OCI-LY7 (cell line): Measurements from ENCODE around the gene HMGA1. TPM values are rescaled to one million over a fixed set of nuclear protein-coding genes. Genes with fewer than 3 reads are reported as not detected.

Experiments
- BruUV-seq: library from RNA; stranded (reverse); fragments of 400-500 nt; replicated peaks from 2 replicates; lab custom pipeline; 2021; lab: Mats Ljungman, UMichigan
- CTCF ChIA-PET: fragments of 300-600 bp; sonication (Branson Sonifier 250); formaldehyde crosslinking; loops from one replicate; lab custom pipeline; 2022; ENCODE audit warnings: antibody characterized with exemption; ENCODE audit not compliant: unreplicated experiment; lab: Charles Lee
- POLR2A ChIA-PET: fragments of 300-600 bp; sonication (Branson Sonifier 250); formaldehyde crosslinking; loops from one replicate; lab custom pipeline; 2022; ENCODE audit warnings: antibody characterized with exemption; lab: Charles Lee
- DNase-seq: peaks from one replicate; pipeline ENCODE4 v3.0.0-alpha.2; 2015; ENCODE audit warnings: low spot score
- H2AFZ ChIP-seq: fragments of 200-600 bp; sonication (generic), shearing (Covaris generic); 2 replicates; pipeline ENCODE4 v1.6.1; 2014; ENCODE audit warnings: mild to moderate bottlenecking, antibody characterized with exemption, low read length, moderate library complexity
- H3K27ac ChIP-seq: fragments of 200-600 bp; sonication (generic); 2 replicates; pipeline ENCODE4 v1.5.1; 2014; ENCODE audit warnings: mixed run types, low read depth, mild to moderate bottlenecking, moderate library complexity, low read length, inconsistent platforms; ENCODE audit not compliant: poor library complexity, severe bottlenecking
- H3K36me3 ChIP-seq: fragments of 200-600 bp; sonication (generic); 2 replicates; pipeline ENCODE4 v1.6.1; 2014; ENCODE audit warnings: mild to moderate bottlenecking, antibody characterized with exemption, low read length, moderate library complexity, mixed read lengths; ENCODE audit not compliant: insufficient read depth
- H3K4me1 ChIP-seq: fragments of 200-600 bp; sonication (generic); 2 replicates; pipeline ENCODE4 v1.5.1; 2014; ENCODE audit warnings: mild to moderate bottlenecking, low read length; ENCODE audit not compliant: insufficient read depth, poor library complexity, severe bottlenecking
- H3K4me2 ChIP-seq: fragments of 200-600 bp; sonication (generic); 2 replicates; pipeline ENCODE4 v1.6.1; 2014; ENCODE audit warnings: mild to moderate bottlenecking, low read length
- H3K4me3 ChIP-seq: fragments of 200-600 bp; sonication (generic); 2 replicates; pipeline ENCODE4 v1.5.1; 2014; ENCODE audit warnings: mild to moderate bottlenecking, low read depth, low read length; ENCODE audit not compliant: poor library complexity, severe bottlenecking
- H3K79me2 ChIP-seq: fragments of 200-600 bp; sonication (generic); 2 replicates; pipeline ENCODE4 v1.6.1; 2016; ENCODE audit warnings: low read depth, mild to moderate bottlenecking, low read length, moderate library complexity, mixed read lengths; ENCODE audit not compliant: insufficient read depth
- H3K9me2 ChIP-seq: fragments of 200-600 bp; sonication (generic); 2 replicates; pipeline ENCODE4 v1.6.1; 2016; ENCODE audit warnings: mild to moderate bottlenecking, low read length, mixed read lengths; ENCODE audit not compliant: insufficient read depth
- H3K9me3 ChIP-seq: fragments of 200-600 bp; sonication (generic); 2 replicates; pipeline ENCODE4 v1.6.1; 2014; ENCODE audit warnings: mild to moderate bottlenecking, mixed run types, low read length, mixed read lengths
- H4K20me1 ChIP-seq: fragments of 200-600 bp; sonication (generic); 2 replicates; pipeline ENCODE4 v1.6.1; 2014; ENCODE audit warnings: mild to moderate bottlenecking, antibody characterized with exemption, low read length, moderate library complexity, mixed read lengths; ENCODE audit not compliant: insufficient read depth
- CTCF ChIP-seq: fragments of 200-600 bp; sonication (generic); conservative IDR thresholded peaks from 2 replicates; pipeline ENCODE4 v1.5.1; 2014; ENCODE audit warnings: mild to moderate bottlenecking, antibody characterized with exemption, low read length, moderate library complexity, mixed read lengths
- EZH2phosphoT487 ChIP-seq: fragments of 200-600 bp; sonication (generic); IDR thresholded peaks from 2 replicates; pipeline ENCODE4 v1.6.1; 2018; ENCODE audit warnings: low read depth, borderline replicate concordance, mild to moderate bottlenecking, mixed run types, antibody characterized with exemption, low read length, moderate library complexity, mixed read lengths
- intact Hi-C: fragments of 100-400 bp; cut with micrococcal nuclease; formaldehyde crosslinking; loops from one replicate; pipeline ENCODE4 v1.10.0; 2022; ENCODE audit not compliant: unreplicated experiment
- total RNA-seq, 2 experiments: library from RNA; depleted of rRNA in 1 of 2; stranded (reverse); fragments of >200 nt in 1 of 2; shearing (Covaris generic) in 1 of 2; gene quantifications; 2 replicates each; pipeline ENCODE4 v1.2.3, GENCODE V29; 2014 to 2022

The HMGA1 gene
- total RNA-seq, 2 experiments from 2014 or later: 435 to 764 TPM

- H4K20me1 ChIP-seq: peaks cover 42% of the 10 kb centered on the region
- intact Hi-C loops: loop anchor here (10.0 kb wide), 1 partner anchor 436 kb away; no protein-coding TSS in a partner anchor
- H3K4me3 ChIP-seq: peak overlapping the region; percentile 97
- H3K4me1 ChIP-seq: peaks cover 64% of the 10 kb centered on the region
- peak overlapping the region; percentile 82 for H3K4me2 ChIP-seq
- DNase-seq: no peak
- peak overlapping the region; percentile 91 for H3K27ac ChIP-seq
- CTCF ChIA-PET: no interaction called here
- BruUV-seq: no TSS peak
- POLR2A ChIA-PET: no interaction called here
- TF ChIP-seq CTCF (no peak), EZH2phosphoT487 (no peak)
- H3K9me2 ChIP-seq: no peaks in the 10 kb centered on the region
- peaks cover 57% of the 10 kb centered on the region for H3K79me2 ChIP-seq
- H3K36me3 ChIP-seq: peaks cover 64% of the 10 kb centered on the region
- H3K9me3 ChIP-seq: no peaks in the 10 kb centered on the region
- H2AFZ ChIP-seq: no peak overlapping the region
Measured at GRCh38 chr6:34238585-34239499, 2.2 kb downstream of the HMGA1 start.

GRCh38 chr6:34239500-34239825 lies 2.8 kb downstream of the HMGA1 start:
- Histone ChIP-seq H3K4me2 (peak overlapping the region; percentile 82), H2AFZ (no peak overlapping the region), H3K79me2 (peaks cover 57% of the 10 kb centered on the region), H3K9me2 (no peaks in the 10 kb centered on the region), H3K4me3 (peak overlapping the region; percentile 97), H3K36me3 (peaks cover 70% of the 10 kb centered on the region), H3K9me3 (no peaks in the 10 kb centered on the region), H4K20me1 (peaks cover 42% of the 10 kb centered on the region), H3K27ac (peak overlapping the region; percentile 91), H3K4me1 (peaks cover 66% of the 10 kb centered on the region)
- ChIA-PET CTCF (no interaction called here), POLR2A (no interaction called here)
- DNase-seq: no peak
- TSS peak; percentile 70 for BruUV-seq
- TF ChIP-seq EZH2phosphoT487: no peak
- TF ChIP-seq CTCF: no peak
- intact Hi-C loops: loop anchor here (10.0 kb wide), 1 partner anchor 435 kb away; no protein-coding TSS in a partner anchor

- ChIA-PET CTCF (no interaction called here), POLR2A (no interaction called here)
- Histone ChIP-seq H3K36me3 (peaks cover 73% of the 10 kb centered on the region), H3K4me2 (peak overlapping the region; percentile 82), H3K9me2 (no peaks in the 10 kb centered on the region), H4K20me1 (peaks cover 42% of the 10 kb centered on the region), H3K79me2 (peaks cover 57% of the 10 kb centered on the region), H2AFZ (no peak overlapping the region), H3K4me1 (peaks cover 66% of the 10 kb centered on the region), H3K27ac (peak overlapping the region; percentile 91), H3K9me3 (no peaks in the 10 kb centered on the region), H3K4me3 (peak overlapping the region; percentile 97)
- DNase-seq: no peak
- BruUV-seq: no TSS peak
- TF ChIP-seq EZH2phosphoT487: no peak
- no peak for TF ChIP-seq CTCF
- intact Hi-C loops: loop anchor here (10.0 kb wide), 1 partner anchor 435 kb away; no protein-coding TSS in a partner anchor
Measured at GRCh38 chr6:34239893-34240292, 3.2 kb downstream of the HMGA1 start.
